CD14-positive monocyte (primary cell): ENCODE results near the gene BRCA2. TPM values are rescaled to one million over a fixed set of nuclear protein-coding genes. Genes with fewer than 3 reads are reported as not detected.
A peak's percentile ranks its signal among the peaks of the same experiment; 100 is the strongest.

ENCODE experiments used
- DNase-seq, 3 donors: peaks; one replicate each; pipeline ENCODE4 v3.0.0-alpha.2; 2011 to 2022
- H2AFZ ChIP-seq: 2 replicates; pipeline ENCODE4 v1.6.0; 2012; ENCODE audit warnings: mild to moderate bottlenecking, low read depth, low read length, inconsistent platforms; ENCODE audit not compliant: insufficient read depth, poor library complexity, severe bottlenecking
- H3K27ac ChIP-seq, 2 donors: 1 replicate in 1 of 2; 2 replicates in 1 of 2; pipeline ENCODE4 v1.5.1; 2012 to 2013; ENCODE audit warnings: low read length in 2 of 2, control low read depth in 1 of 2, inconsistent platforms in 1 of 2, low read depth in 1 of 2, mild to moderate bottlenecking in 1 of 2
- H3K27me3 ChIP-seq, 2 donors: one replicate each; pipeline versions ENCODE4 v1.6.0 to v1.6.1; 2011 to 2013; ENCODE audit warnings: low read length in 2 of 2; ENCODE audit not compliant: control insufficient read depth in 2 of 2, insufficient read depth in 2 of 2
- H3K36me3 ChIP-seq, 2 donors: replicated peaks in 1 of 2; 1 replicate in 1 of 2; 2 replicates in 1 of 2; pipeline versions ENCODE4 v1.5.1 to v1.6.1; 2012 to 2013; ENCODE audit warnings: low read length in 2 of 2, control low read depth in 1 of 2, inconsistent platforms in 1 of 2, mild to moderate bottlenecking in 1 of 2; ENCODE audit not compliant: insufficient read depth in 2 of 2, control insufficient read depth in 1 of 2
- H3K4me1 ChIP-seq, 2 donors: 1 replicate in 1 of 2; 2 replicates in 1 of 2; pipeline versions ENCODE4 v1.5.1 to v1.6.1; 2012 to 2013; ENCODE audit warnings: low read length in 2 of 2, control low read depth in 1 of 2, inconsistent platforms in 1 of 2, mild to moderate bottlenecking in 1 of 2, moderate library complexity in 1 of 2; ENCODE audit not compliant: insufficient read depth in 2 of 2, control insufficient read depth in 1 of 2
- H3K4me2 ChIP-seq: replicated peaks from 2 replicates; pipeline ENCODE3; 2012; ENCODE audit warnings: low read length, moderate library complexity, mild to moderate bottlenecking; ENCODE audit not compliant: poor library complexity, severe bottlenecking; ENCODE audit errors: extremely low read depth
- H3K4me3 ChIP-seq, 3 experiments: fragments of 200-600 bp in 1 of 3; sonication (generic) in 1 of 3; replicated peaks in 1 of 3; 1 replicate in 2 of 3; 2 replicates in 1 of 3; pipeline ENCODE4 v1.5.1; 2011 to 2013; ENCODE audit warnings: low read length in 3 of 3, mild to moderate bottlenecking in 3 of 3, control low read depth in 2 of 3, low read depth in 2 of 3, inconsistent platforms in 1 of 3, moderate library complexity in 1 of 3
- H3K79me2 ChIP-seq: 2 replicates; pipeline ENCODE4 v1.6.0; 2012; ENCODE audit warnings: mild to moderate bottlenecking, control low read depth, inconsistent platforms, low read length, moderate library complexity; ENCODE audit not compliant: insufficient read depth
- H3K9ac ChIP-seq: 2 replicates; pipeline ENCODE4 v1.6.0; 2017; ENCODE audit warnings: low read length, mild to moderate bottlenecking; ENCODE audit not compliant: insufficient read depth, poor library complexity, severe bottlenecking
- H3K9me3 ChIP-seq, 2 donors: replicated peaks in 1 of 2; 1 replicate in 1 of 2; 2 replicates in 1 of 2; pipeline versions ENCODE4 v1.5.1 to v1.6.1; 2012 to 2013; ENCODE audit warnings: low read length in 2 of 2, control low read depth in 1 of 2; ENCODE audit not compliant: control insufficient read depth in 1 of 2, insufficient read depth in 1 of 2
- H4K20me1 ChIP-seq: 2 replicates; pipeline ENCODE4 v1.6.0; 2012; ENCODE audit warnings: mild to moderate bottlenecking, low read length, control low read depth, moderate library complexity; ENCODE audit not compliant: insufficient read depth
- H3K27ac Mint-ChIP-seq, 7 donors: one replicate each; pipeline ENCODE4 v1.8.0; 2020; ENCODE audit warnings: mild to moderate bottlenecking in 7 of 7, mixed read lengths in 7 of 7, moderate library complexity in 6 of 7, inconsistent platforms in 2 of 7
- H3K27me3 Mint-ChIP-seq, 3 donors: one replicate each; pipeline ENCODE4 v1.8.0; 2021 to 2022; ENCODE audit warnings: low read depth in 3 of 3, mild to moderate bottlenecking in 3 of 3, mixed read lengths in 3 of 3, moderate library complexity in 3 of 3, inconsistent platforms in 1 of 3
- H3K36me3 Mint-ChIP-seq, 2 donors: one replicate each; pipeline ENCODE4 v1.8.0; 2020; ENCODE audit warnings: mixed read lengths in 2 of 2, inconsistent platforms in 1 of 2, mild to moderate bottlenecking in 1 of 2
- H3K4me1 Mint-ChIP-seq: one replicate; pipeline ENCODE4 v1.8.0; 2020; ENCODE audit warnings: mild to moderate bottlenecking, mixed read lengths
- H3K4me3 Mint-ChIP-seq, 2 donors: one replicate each; pipeline ENCODE4 v1.8.0; 2020; ENCODE audit warnings: mild to moderate bottlenecking in 2 of 2, mixed read lengths in 2 of 2, moderate library complexity in 1 of 2
- H3K9me3 Mint-ChIP-seq, 7 donors: one replicate each; pipeline ENCODE4 v1.8.0; 2020 to 2022; ENCODE audit warnings: mixed read lengths in 7 of 7, mild to moderate bottlenecking in 6 of 7, moderate library complexity in 6 of 7, inconsistent platforms in 2 of 7
- WGBS: methylation state at CpG from one replicate; pipeline ENCODE4 v1.1.5; 2013; ENCODE audit warnings: missing lambda C conversion rate; ENCODE audit not compliant: insufficient coverage; 5-methylcytosine and 5-hydroxymethylcytosine counted together
- intact Hi-C, 2 donors: fragments of 100-400 bp; cut with micrococcal nuclease; formaldehyde crosslinking; loops; one replicate each; pipeline versions ENCODE4 v1.15.0 to v1.15.1; 2023
- polyA plus RNA-seq, 3 donors: library from polyadenylated mRNA; depleted of rRNA in 1 of 3; unstranded in 2 of 3; stranded (reverse) in 1 of 3; fragments of 300-500 nt in 2 of 3; fragments of >200 nt in 1 of 3; fragmentation: Illumina TruSeq in 2 of 3; gene quantifications; 1 replicate in 2 of 3; 2 replicates in 1 of 3; pipeline ENCODE4 v1.2.3, GENCODE V29; 2012 to 2021
- TF ChIP-seq, protein P1 (sequence below): fragments of 200-600 bp; IDR thresholded peaks from one replicate; pipeline ENCODE4 v1.8.0; 2022; ENCODE audit warnings: antibody characterized with exemption, mild to moderate bottlenecking

The BRCA2 gene
- polyA plus RNA-seq, 3 donors, result 0.32 to 0.36 (median 0.36) TPM

GRCh38 chr13:32314271-32315237 lies 754 bp upstream of the BRCA2 start:
- H3K9me3 Mint-ChIP-seq, result peaks cover 0 to 3% (median 0%) of the 10 kb centered on the region in 7 donors
- H3K9ac ChIP-seq, result peak overlapping the region; percentile 92

GRCh38 chr13:32316028-32316339 lies 676 bp downstream of the BRCA2 start:
- H3K9me3 ChIP-seq, result no peaks in the 10 kb centered on the region
- peaks cover 46% of the 10 kb centered on the region for H3K79me2 ChIP-seq
- TF ChIP-seq, protein P1, sequence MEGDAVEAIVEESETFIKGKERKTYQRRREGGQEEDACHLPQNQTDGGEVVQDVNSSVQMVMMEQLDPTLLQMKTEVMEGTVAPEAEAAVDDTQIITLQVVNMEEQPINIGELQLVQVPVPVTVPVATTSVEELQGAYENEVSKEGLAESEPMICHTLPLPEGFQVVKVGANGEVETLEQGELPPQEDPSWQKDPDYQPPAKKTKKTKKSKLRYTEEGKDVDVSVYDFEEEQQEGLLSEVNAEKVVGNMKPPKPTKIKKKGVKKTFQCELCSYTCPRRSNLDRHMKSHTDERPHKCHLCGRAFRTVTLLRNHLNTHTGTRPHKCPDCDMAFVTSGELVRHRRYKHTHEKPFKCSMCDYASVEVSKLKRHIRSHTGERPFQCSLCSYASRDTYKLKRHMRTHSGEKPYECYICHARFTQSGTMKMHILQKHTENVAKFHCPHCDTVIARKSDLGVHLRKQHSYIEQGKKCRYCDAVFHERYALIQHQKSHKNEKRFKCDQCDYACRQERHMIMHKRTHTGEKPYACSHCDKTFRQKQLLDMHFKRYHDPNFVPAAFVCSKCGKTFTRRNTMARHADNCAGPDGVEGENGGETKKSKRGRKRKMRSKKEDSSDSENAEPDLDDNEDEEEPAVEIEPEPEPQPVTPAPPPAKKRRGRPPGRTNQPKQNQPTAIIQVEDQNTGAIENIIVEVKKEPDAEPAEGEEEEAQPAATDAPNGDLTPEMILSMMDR, result no peak
- no peaks in the 10 kb centered on the region for H3K27me3 ChIP-seq
- Mint-ChIP-seq H3K4me1 (peaks cover 28% of the 10 kb centered on the region), H3K4me3 (peak overlapping the region; percentile 93 to 96), H3K9me3 (peaks cover 0 to 3% (median 0%) of the 10 kb centered on the region in 7 donors), H3K27ac (peak overlapping the region; percentile 99 to 100 (median 100)), H3K27me3 (peaks cover 0 to 3% (median 0%) of the 10 kb centered on the region in 3 donors), H3K36me3 (peaks cover 3 to 8% of the 10 kb centered on the region in 2 donors)
- peak overlapping the region; percentile 95 to 99 for H3K27ac ChIP-seq
- peak overlapping the region; percentile 83 for H2AFZ ChIP-seq
- H3K4me2 ChIP-seq, result peak overlapping the region; percentile 96
- peaks cover 32 to 39% of the 10 kb centered on the region in 2 donors for H3K4me1 ChIP-seq
- H4K20me1 ChIP-seq, result no peaks in the 10 kb centered on the region
- 0% methylated on average over 7 of the region's 13 CpGs for WGBS
- no peak for DNase-seq
- H3K9ac ChIP-seq, result peak overlapping the region; percentile 92
- H3K4me3 ChIP-seq, result peak overlapping the region; percentile 78 to 93 (median 90)
- H3K36me3 ChIP-seq, result peaks cover 0 to 13% of the 10 kb centered on the region in 2 donors
- intact Hi-C loops, result loop anchor here in 1 of 2 donors (10.0 kb wide), 2 partner anchors 109 to 1229 kb away; partner anchors contain the start of gene N4BP2L1

More at GRCh38 chr13:32314271-32315237, 754 bp upstream of the BRCA2 start:
- Histone ChIP-seq H3K27ac (peak overlapping the region; percentile 95 to 99), H4K20me1 (no peaks in the 10 kb centered on the region), H3K4me3 (peak overlapping the region; percentile 78 to 93 (median 90)), H3K4me2 (peak overlapping the region; percentile 96), H3K9me3 (no peaks in the 10 kb centered on the region), H3K27me3 (no peaks in the 10 kb centered on the region), H2AFZ (peak overlapping the region; percentile 83), H3K36me3 (no peaks in the 10 kb centered on the region), H3K4me1 (peaks cover 36 to 48% of the 10 kb centered on the region in 2 donors), H3K79me2 (peaks cover 33% of the 10 kb centered on the region)
- TF ChIP-seq, protein P1, result no peak
- peaks cover 0 to 3% (median 0%) of the 10 kb centered on the region in 3 donors for H3K27me3 Mint-ChIP-seq
- H3K27ac Mint-ChIP-seq, result peak overlapping the region; percentile 99 to 100 (median 100)
- peak overlapping the region; percentile 93 to 96 for H3K4me3 Mint-ChIP-seq
- peak; percentile 72 to 91 (median 79) for DNase-seq
- peaks cover 30% of the 10 kb centered on the region for H3K4me1 Mint-ChIP-seq
- intact Hi-C loops, result loop anchor here (5.0 to 10.0 kb wide), 3 partner anchors 110 to 1230 kb away; partner anchors contain the start of gene N4BP2L1 (in 2 of the 2)
- WGBS, result 33% methylated on average over 28 of the region's 32 CpGs
- peaks cover 0 to 3% of the 10 kb centered on the region in 2 donors for H3K36me3 Mint-ChIP-seq
